Progenitor cell of endocrine pancreas (in vitro differentiated cells): ENCODE data around the gene STK24. TPM values are rescaled to one million over a fixed set of nuclear protein-coding genes. Genes with fewer than 3 reads are reported as not detected.

Source experiments
- DNase-seq: peaks from one replicate; pipeline ENCODE4 v3.0.0; 2021; ENCODE audit warnings: low spot score; ENCODE audit not compliant: unreplicated experiment
- H3K27ac Mint-ChIP-seq: 2 replicates; pipeline ENCODE4 v1.8.0; 2021; ENCODE audit warnings: mild to moderate bottlenecking, moderate library complexity, mixed read lengths
- H3K27me3 Mint-ChIP-seq: 2 replicates; pipeline ENCODE4 v1.8.0; 2021; ENCODE audit warnings: mixed read lengths
- H3K36me3 Mint-ChIP-seq: 2 replicates; pipeline ENCODE4 v1.8.0; 2022; ENCODE audit warnings: mixed read lengths; ENCODE audit not compliant: insufficient read depth
- H3K4me1 Mint-ChIP-seq: 2 replicates; pipeline ENCODE4 v1.8.0; 2021; ENCODE audit warnings: low read depth, mixed read lengths
- H3K4me3 Mint-ChIP-seq: 2 replicates; pipeline ENCODE4 v1.8.0; 2021; ENCODE audit warnings: low read depth, mild to moderate bottlenecking, moderate library complexity, mixed read lengths
- H3K9me3 Mint-ChIP-seq: 2 replicates; pipeline ENCODE4 v1.8.0; 2021; ENCODE audit warnings: low read depth, mixed read lengths
- total RNA-seq: library from RNA; stranded (reverse); gene quantifications from 2 replicates; pipeline ENCODE4 v1.2.1, GENCODE V29; 2021
- TF ChIP-seq, protein P1 (sequence below): fragments of 200-600 bp; sonication (generic); IDR thresholded peaks from one replicate; pipeline ENCODE4 v1.5.0; 2021; ENCODE audit warnings: antibody characterized with exemption, mild to moderate bottlenecking; ENCODE audit not compliant: unreplicated experiment

Gene STK24
- total RNA-seq, 1 donor from 2014 or later = 113 TPM

DNA sequence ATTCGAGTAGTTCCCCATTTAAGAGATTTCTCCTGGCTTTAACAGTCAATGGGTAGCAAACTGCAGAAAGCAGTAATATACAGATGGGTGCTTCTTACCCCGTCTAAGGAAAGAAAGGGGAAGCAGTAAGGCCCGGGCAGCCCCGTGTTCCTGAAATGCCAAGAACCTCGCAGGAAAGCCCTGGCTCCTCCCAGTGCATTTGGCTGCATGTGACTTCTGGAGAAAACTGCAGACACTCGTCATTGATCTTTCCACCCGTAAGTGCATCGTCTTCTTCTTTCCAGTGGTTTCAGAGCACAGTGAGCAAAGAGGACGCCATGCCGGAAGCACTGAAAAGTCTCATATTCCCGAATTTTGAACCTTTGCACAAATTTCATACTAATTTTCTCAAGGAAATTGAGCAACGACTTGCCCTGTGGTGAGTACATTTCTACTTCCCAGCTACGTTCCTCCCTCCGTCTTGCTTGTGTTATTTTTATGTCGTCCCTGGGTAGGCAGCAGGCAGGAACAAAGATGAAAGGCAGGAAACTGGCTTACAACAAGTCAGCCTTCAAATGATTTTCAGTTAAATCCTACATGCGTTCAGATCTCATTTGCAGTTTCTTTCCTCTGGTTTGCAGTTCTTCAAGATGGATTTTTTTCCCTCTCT lies 165.2 kb downstream of the STK24 start:
- no peak for DNase-seq
- peaks cover 62% of the 10 kb centered on the region for H3K36me3 Mint-ChIP-seq

DNA sequence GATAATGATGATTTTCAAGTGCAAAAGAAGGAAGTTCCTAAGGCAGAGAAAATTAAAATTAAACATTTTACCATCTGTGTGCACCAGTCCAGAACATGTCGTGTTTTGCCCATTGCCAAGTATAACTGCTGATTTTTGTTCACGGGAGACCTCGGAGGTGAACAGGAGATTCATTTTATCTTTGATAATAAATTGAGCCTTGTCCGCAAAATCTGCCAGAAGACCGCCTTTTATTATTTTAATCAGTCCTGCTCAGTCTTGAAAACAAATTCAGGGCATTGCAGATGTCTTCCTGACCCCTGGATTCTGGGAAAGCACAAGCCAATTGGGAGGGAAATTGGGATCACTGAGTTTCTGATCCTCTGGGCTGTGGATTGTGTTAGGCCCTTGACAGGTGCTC lies 165.9 kb downstream of the STK24 start:
- DNase-seq = no peak
- TF ChIP-seq, protein P1, sequence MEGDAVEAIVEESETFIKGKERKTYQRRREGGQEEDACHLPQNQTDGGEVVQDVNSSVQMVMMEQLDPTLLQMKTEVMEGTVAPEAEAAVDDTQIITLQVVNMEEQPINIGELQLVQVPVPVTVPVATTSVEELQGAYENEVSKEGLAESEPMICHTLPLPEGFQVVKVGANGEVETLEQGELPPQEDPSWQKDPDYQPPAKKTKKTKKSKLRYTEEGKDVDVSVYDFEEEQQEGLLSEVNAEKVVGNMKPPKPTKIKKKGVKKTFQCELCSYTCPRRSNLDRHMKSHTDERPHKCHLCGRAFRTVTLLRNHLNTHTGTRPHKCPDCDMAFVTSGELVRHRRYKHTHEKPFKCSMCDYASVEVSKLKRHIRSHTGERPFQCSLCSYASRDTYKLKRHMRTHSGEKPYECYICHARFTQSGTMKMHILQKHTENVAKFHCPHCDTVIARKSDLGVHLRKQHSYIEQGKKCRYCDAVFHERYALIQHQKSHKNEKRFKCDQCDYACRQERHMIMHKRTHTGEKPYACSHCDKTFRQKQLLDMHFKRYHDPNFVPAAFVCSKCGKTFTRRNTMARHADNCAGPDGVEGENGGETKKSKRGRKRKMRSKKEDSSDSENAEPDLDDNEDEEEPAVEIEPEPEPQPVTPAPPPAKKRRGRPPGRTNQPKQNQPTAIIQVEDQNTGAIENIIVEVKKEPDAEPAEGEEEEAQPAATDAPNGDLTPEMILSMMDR = no peak
- Mint-ChIP-seq H3K36me3 (peaks cover 56% of the 10 kb centered on the region), H3K4me3 (no peak overlapping the region), H3K9me3 (no peaks in the 10 kb centered on the region), H3K27ac (peak overlapping the region; percentile 87), H3K27me3 (no peaks in the 10 kb centered on the region), H3K4me1 (peaks cover 59% of the 10 kb centered on the region)

More for the DNA sequence above, 165.2 kb downstream of the STK24 start:
- peak overlapping the region; percentile 30 for H3K27ac Mint-ChIP-seq
- H3K4me1 Mint-ChIP-seq = peaks cover 59% of the 10 kb centered on the region
- H3K9me3 Mint-ChIP-seq = peaks cover 1% of the 10 kb centered on the region
- no peaks in the 10 kb centered on the region for H3K27me3 Mint-ChIP-seq
- TF ChIP-seq, protein P1 = no peak
- no peak overlapping the region for H3K4me3 Mint-ChIP-seq

DNA sequence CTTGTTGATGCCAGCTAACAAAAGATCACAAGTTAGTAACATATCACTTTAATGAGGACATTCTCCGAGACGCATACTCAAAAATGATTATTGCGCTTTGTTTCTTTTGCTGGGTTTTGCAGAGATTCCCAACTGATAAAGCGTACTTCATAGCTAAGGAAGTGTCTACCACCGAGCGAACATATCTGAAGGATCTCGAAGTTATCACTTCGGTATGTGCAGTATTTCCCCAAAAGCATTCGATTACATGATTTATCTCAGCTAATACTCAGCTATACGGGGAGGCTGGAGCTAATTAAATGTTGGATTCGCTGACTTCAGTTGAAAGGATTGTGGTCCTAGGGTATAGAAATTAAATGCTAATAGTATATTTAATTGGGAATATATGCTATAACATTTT lies 166.3 kb downstream of the STK24 start:
- H3K27me3 Mint-ChIP-seq = no peaks in the 10 kb centered on the region
- TF ChIP-seq, protein P1 = no peak
- H3K27ac Mint-ChIP-seq = no peak overlapping the region
- no peak for DNase-seq
- no peaks in the 10 kb centered on the region for H3K9me3 Mint-ChIP-seq
- peaks cover 59% of the 10 kb centered on the region for H3K4me1 Mint-ChIP-seq
- peaks cover 55% of the 10 kb centered on the region for H3K36me3 Mint-ChIP-seq
- no peak overlapping the region for H3K4me3 Mint-ChIP-seq

DNA sequence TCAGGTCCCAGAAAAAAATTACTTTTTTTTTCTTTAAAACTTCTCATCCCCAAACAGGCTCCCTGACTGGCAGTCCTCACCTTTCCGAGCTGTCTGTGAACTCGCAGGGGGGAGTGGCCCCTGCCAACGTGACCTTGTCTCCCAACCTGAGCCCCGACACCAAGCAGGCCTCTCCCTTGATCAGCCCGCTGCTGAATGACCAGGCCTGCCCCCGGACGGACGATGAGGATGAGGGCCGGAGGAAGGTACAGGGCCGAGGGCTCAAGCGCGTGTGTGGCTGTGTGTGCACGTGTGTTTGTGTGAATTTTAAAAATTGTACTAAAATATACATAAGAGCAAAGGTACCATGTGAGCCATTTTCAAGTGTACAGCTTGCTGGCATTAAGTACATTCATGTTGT lies 167.6 kb downstream of the STK24 start:
- H3K4me1 Mint-ChIP-seq = peaks cover 55% of the 10 kb centered on the region
- H3K27me3 Mint-ChIP-seq = no peaks in the 10 kb centered on the region
- no peak overlapping the region for H3K27ac Mint-ChIP-seq
- H3K36me3 Mint-ChIP-seq = peaks cover 45% of the 10 kb centered on the region
- no peak for DNase-seq
- TF ChIP-seq, protein P1 = no peak
- no peaks in the 10 kb centered on the region for H3K9me3 Mint-ChIP-seq
- H3K4me3 Mint-ChIP-seq = no peak overlapping the region

DNA sequence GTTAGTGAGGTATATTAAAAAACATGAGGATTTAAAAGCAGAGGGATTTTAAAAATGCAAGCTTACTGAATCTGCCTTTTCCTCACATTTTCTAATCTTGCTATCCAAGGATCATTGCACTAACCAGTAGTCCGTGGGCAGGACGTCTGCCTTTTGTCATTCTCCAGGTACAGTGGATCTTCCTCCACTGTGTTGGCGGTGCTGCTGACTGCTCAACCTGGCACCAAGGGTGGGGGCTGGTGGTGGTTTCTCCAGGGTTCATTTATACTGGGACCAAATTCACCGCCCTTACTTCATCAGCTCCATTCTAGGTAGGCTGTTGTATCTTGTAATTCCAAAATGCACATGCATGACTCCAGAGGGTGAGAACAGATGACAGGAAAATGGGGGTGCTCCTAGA lies 169.3 kb downstream of the STK24 start:
- H3K4me3 Mint-ChIP-seq = no peak overlapping the region
- peaks cover 40% of the 10 kb centered on the region for H3K36me3 Mint-ChIP-seq
- H3K27me3 Mint-ChIP-seq = no peaks in the 10 kb centered on the region
- peak overlapping the region; percentile 46 for H3K27ac Mint-ChIP-seq
- TF ChIP-seq, protein P1 = no peak
- peaks cover 47% of the 10 kb centered on the region for H3K4me1 Mint-ChIP-seq
- H3K9me3 Mint-ChIP-seq = no peaks in the 10 kb centered on the region
- no peak for DNase-seq
